Measurements from ENCODE around the gene UNC79.

GRCh38 chr14:93701562-93701961, 270.8 kb downstream of the UNC79 start:
- TF ChIP-seq POLR2AphosphoS5 (IDR thresholded peaks at IDR 0.05; ENCODE audit: low read depth, low read length) (no peak), TAF1 (IDR thresholded peaks at IDR 0.05; ENCODE audit: borderline replicate concordance, insufficient read depth, low read length) (no peak)

Measured in PFSK-1 (cell line).